ENCODE measurements around the gene CNTN5.

DNA sequence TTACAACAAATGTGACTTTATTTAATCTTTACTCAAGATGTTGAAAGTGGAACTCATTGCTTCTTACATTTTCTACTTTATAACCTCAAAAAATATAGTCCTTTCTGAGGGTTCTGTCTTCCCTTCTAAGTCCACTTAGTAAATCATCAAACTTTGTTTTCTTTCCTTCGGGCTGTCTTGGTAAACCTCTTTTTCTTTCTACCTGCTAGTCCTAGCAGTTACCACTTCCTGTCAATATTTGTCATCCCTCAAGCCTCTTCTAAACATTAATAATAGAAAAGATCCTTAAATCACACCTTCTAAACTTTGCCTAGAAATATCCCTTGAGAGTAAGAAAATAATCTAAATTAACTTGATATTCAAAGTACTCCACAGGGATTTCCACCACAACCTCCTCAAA lies 580.4 kb downstream of the CNTN5 start:
- TF ChIP-seq EZH2 (IDR thresholded peaks at IDR 0.05; ENCODE audit: insufficient read depth, poor library complexity, severe bottlenecking) (no peak), EZH2phosphoT487 (IDR thresholded peaks at IDR 0.05; ENCODE audit: insufficient read depth, low read depth) (no peak)

Measured in GM23248 (cell line).